GM23338 (cell line): ENCODE data around the gene HDC. TPM values are rescaled to one million over a fixed set of nuclear protein-coding genes. Genes with fewer than 3 reads are reported as not detected.

ENCODE experiments used
- ATAC-seq: fragments of 200-7000 bp; cut with Tn5 transposase; 3 replicates; pipeline ENCODE4 v1.9.1; 2020
- DNase-seq: peaks from one replicate; pipeline ENCODE4 v3.0.0-alpha.2; 2015; ENCODE audit warnings: low spot score
- H2AFZ ChIP-seq: fragments of 200-600 bp; sonication (generic); 2 replicates; pipeline ENCODE4 v1.8.0; 2016; ENCODE audit warnings: antibody characterized with exemption, mild to moderate bottlenecking, moderate library complexity
- H3F3A ChIP-seq: fragments of 200-600 bp; sonication (generic); replicated peaks from 2 replicates; pipeline ENCODE4 v1.8.0; 2017; ENCODE audit warnings: antibody characterized with exemption, mixed run types, low read depth
- H3K27ac ChIP-seq: fragments of 200-600 bp; sonication (generic); 2 replicates; pipeline ENCODE4 v1.6.1; 2016; ENCODE audit warnings: low read depth
- H3K27me3 ChIP-seq: fragments of 200-600 bp; sonication (generic); 2 replicates; pipeline ENCODE4 v1.8.0; 2016; ENCODE audit warnings: mild to moderate bottlenecking, mixed run types, moderate library complexity; ENCODE audit not compliant: insufficient read depth
- H3K36me3 ChIP-seq: fragments of 200-600 bp; sonication (generic); 2 replicates; pipeline ENCODE4 v1.8.0; 2016; ENCODE audit warnings: mild to moderate bottlenecking; ENCODE audit not compliant: insufficient read depth
- H3K4me1 ChIP-seq: fragments of 200-600 bp; sonication (generic); 2 replicates; pipeline ENCODE4 v1.8.0; 2016; ENCODE audit warnings: mild to moderate bottlenecking, moderate library complexity; ENCODE audit not compliant: insufficient read depth
- H3K4me2 ChIP-seq: fragments of 200-600 bp; sonication (generic); 2 replicates; pipeline ENCODE4 v1.7.1; 2017; ENCODE audit warnings: mixed run types
- H3K4me3 ChIP-seq: fragments of 200-600 bp; sonication (generic); 2 replicates; pipeline ENCODE4 v1.6.1; 2016; ENCODE audit warnings: mixed run types
- H3K79me2 ChIP-seq: fragments of 200-600 bp; sonication (generic); replicated peaks from 2 replicates; pipeline ENCODE4 v1.8.0; 2017; ENCODE audit warnings: mild to moderate bottlenecking; ENCODE audit not compliant: insufficient read depth
- H3K9me2 ChIP-seq: fragments of 200-600 bp; sonication (generic); 2 replicates; pipeline ENCODE4 v1.8.0; 2017; ENCODE audit not compliant: insufficient read depth
- H4K20me1 ChIP-seq: fragments of 200-600 bp; sonication (generic); replicated peaks from 2 replicates; pipeline ENCODE4 v1.8.0; 2017; ENCODE audit warnings: mild to moderate bottlenecking; ENCODE audit not compliant: insufficient read depth
- H3K27ac Mint-ChIP-seq: 2 replicates; pipeline ENCODE4 v1.8.0; 2020; ENCODE audit warnings: inconsistent platforms, mild to moderate bottlenecking, moderate library complexity, mixed read lengths
- H3K27me3 Mint-ChIP-seq: 3 replicates; pipeline ENCODE4 v1.8.0; 2022; ENCODE audit warnings: low read depth, mild to moderate bottlenecking, moderate library complexity, mixed read lengths, inconsistent platforms; ENCODE audit not compliant: insufficient read depth, poor library complexity
- H3K36me3 Mint-ChIP-seq: 3 replicates; pipeline ENCODE4 v1.8.0; 2021; ENCODE audit warnings: low read depth, mild to moderate bottlenecking, inconsistent platforms, moderate library complexity, mixed read lengths
- H3K4me1 Mint-ChIP-seq: 3 replicates; pipeline ENCODE4 v1.8.0; 2020; ENCODE audit warnings: mild to moderate bottlenecking, inconsistent platforms, mixed read lengths
- H3K4me3 Mint-ChIP-seq: 3 replicates; pipeline ENCODE4 v1.8.0; 2021; ENCODE audit warnings: moderate library complexity, mild to moderate bottlenecking, inconsistent platforms, mixed read lengths
- H3K9me3 Mint-ChIP-seq: 3 replicates; pipeline ENCODE4 v1.8.0; 2020; ENCODE audit warnings: moderate library complexity, mild to moderate bottlenecking, inconsistent platforms, mixed read lengths
- CREB1 ChIP-seq: fragments of 250-450 bp; sonication (Bioruptor Pico); IDR thresholded peaks from 2 replicates; pipeline ENCODE4 v1.5.0; 2020; ENCODE audit warnings: low read depth, mild to moderate bottlenecking, moderate library complexity
- STAT1 ChIP-seq: IDR thresholded peaks from one replicate; pipeline ENCODE4 v1.6.1; 2016; ENCODE audit warnings: antibody characterized with exemption; ENCODE audit not compliant: unreplicated experiment
- ZNF114 ChIP-seq: fragments of 250-450 bp; sonication (Bioruptor Pico); IDR thresholded peaks from 2 replicates; pipeline ENCODE4 v1.5.0; 2020; ENCODE audit warnings: mild to moderate bottlenecking, moderate library complexity
- polyA plus RNA-seq: library from polyadenylated mRNA; unstranded; fragments of >200 nt; fragmentation: Nextera tagmentation; extraction: Ambion mirVana; gene quantifications from 2 replicates; pipeline ENCODE4 v1.2.1, GENCODE V29; 2016
- total RNA-seq: library from RNA; depleted of rRNA; stranded (reverse); fragments of >200 nt; shearing (Covaris generic); gene quantifications from 2 replicates; pipeline ENCODE4 v1.2.3, GENCODE V29; 2014
- TF ChIP-seq, protein P1 (sequence below): fragments of 250-450 bp; sonication (Bioruptor Pico); IDR thresholded peaks from 2 replicates; pipeline ENCODE4 v1.5.0; 2020; ENCODE audit warnings: mild to moderate bottlenecking, moderate library complexity
- TF ChIP-seq, protein P2 (sequence below): IDR thresholded peaks from 2 replicates; pipeline ENCODE4 v1.6.1; 2016; ENCODE audit warnings: antibody characterized with exemption
- TF ChIP-seq, protein P3 (sequence below): IDR thresholded peaks from one replicate; pipeline ENCODE4 v1.6.1; 2018; ENCODE audit warnings: antibody characterized with exemption; ENCODE audit not compliant: unreplicated experiment

HDC gene
- total and polyA plus RNA-seq, 2 experiments from 2014 or later: not detected

DNA sequence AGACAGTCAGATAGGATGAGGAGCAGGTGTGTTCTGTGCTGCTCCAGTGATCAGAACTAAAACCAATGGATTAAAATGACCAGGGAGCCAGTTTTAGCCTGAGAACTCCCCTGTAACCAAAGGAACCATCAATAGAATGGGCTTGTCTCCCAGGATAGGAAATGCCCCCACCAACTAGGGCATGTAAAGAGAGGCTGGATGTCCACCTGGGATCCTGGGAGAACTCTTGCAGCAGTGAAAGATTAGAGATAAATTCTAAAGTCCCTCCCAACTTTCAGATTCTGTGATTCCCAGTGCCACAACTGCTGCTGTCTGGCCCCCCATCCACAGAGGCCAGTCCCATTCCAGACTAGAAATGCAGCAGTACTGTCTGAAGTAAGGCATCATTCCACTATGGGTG lies 33.8 kb downstream of the HDC start (continued):
- TF ChIP-seq, protein P1, sequence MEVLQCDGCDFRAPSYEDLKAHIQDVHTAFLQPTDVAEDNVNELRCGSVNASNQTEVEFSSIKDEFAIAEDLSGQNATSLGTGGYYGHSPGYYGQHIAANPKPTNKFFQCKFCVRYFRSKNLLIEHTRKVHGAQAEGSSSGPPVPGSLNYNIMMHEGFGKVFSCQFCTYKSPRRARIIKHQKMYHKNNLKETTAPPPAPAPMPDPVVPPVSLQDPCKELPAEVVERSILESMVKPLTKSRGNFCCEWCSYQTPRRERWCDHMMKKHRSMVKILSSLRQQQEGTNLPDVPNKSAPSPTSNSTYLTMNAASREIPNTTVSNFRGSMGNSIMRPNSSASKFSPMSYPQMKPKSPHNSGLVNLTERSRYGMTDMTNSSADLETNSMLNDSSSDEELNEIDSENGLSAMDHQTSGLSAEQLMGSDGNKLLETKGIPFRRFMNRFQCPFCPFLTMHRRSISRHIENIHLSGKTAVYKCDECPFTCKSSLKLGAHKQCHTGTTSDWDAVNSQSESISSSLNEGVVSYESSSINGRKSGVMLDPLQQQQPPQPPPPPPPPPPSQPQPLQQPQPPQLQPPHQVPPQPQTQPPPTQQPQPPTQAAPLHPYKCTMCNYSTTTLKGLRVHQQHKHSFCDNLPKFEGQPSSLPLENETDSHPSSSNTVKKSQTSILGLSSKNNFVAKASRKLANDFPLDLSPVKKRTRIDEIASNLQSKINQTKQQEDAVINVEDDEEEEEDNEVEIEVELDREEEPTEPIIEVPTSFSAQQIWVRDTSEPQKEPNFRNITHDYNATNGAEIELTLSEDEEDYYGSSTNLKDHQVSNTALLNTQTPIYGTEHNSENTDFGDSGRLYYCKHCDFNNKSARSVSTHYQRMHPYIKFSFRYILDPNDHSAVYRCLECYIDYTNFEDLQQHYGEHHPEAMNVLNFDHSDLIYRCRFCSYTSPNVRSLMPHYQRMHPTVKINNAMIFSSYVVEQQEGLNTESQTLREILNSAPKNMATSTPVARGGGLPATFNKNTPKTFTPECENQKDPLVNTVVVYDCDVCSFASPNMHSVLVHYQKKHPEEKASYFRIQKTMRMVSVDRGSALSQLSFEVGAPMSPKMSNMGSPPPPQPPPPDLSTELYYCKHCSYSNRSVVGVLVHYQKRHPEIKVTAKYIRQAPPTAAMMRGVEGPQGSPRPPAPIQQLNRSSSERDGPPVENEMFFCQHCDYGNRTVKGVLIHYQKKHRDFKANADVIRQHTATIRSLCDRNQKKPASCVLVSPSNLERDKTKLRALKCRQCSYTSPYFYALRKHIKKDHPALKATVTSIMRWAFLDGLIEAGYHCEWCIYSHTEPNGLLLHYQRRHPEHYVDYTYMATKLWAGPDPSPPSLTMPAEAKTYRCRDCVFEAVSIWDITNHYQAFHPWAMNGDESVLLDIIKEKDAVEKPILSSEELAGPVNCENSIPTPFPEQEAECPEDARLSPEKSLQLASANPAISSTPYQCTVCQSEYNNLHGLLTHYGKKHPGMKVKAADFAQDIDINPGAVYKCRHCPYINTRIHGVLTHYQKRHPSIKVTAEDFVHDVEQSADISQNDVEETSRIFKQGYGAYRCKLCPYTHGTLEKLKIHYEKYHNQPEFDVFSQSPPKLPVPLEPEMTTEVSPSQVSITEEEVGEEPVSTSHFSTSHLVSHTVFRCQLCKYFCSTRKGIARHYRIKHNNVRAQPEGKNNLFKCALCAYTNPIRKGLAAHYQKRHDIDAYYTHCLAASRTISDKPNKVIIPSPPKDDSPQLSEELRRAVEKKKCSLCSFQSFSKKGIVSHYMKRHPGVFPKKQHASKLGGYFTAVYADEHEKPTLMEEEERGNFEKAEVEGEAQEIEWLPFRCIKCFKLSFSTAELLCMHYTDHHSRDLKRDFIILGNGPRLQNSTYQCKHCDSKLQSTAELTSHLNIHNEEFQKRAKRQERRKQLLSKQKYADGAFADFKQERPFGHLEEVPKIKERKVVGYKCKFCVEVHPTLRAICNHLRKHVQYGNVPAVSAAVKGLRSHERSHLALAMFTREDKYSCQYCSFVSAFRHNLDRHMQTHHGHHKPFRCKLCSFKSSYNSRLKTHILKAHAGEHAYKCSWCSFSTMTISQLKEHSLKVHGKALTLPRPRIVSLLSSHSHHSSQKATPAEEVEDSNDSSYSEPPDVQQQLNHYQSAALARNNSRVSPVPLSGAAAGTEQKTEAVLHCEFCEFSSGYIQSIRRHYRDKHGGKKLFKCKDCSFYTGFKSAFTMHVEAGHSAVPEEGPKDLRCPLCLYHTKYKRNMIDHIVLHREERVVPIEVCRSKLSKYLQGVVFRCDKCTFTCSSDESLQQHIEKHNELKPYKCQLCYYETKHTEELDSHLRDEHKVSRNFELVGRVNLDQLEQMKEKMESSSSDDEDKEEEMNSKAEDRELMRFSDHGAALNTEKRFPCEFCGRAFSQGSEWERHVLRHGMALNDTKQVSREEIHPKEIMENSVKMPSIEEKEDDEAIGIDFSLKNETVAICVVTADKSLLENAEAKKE: no peak

DNA sequence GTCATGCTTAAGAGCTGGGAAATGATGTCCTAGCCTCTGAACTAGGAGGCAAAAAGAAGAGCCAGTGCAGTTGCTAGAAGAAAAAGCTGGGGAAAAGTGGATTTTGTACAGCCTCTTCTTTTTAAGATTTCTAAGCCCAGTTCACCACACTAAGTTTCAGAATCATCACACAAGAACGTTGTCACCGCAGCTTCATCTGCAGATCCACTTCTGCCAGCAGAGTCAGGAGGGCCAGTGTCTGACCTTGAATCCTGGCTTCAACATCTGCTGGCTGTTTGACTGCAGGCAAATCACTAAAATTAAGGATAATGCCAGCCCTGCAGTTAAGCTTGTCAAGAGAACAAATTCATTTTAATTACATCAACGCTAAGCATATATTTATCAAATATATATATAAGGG lies 36.2 kb downstream of the HDC start:
- Histone ChIP-seq H3K27me3 (no peaks in the 10 kb centered on the region), H3K79me2 (no peaks in the 10 kb centered on the region), H3K9me2 (no peaks in the 10 kb centered on the region), H2AFZ (no peak overlapping the region), H3K27ac (no peak overlapping the region), H3K4me2 (no peak overlapping the region), H3K36me3 (no peaks in the 10 kb centered on the region), H4K20me1 (no peaks in the 10 kb centered on the region; the same call in 1 of the 2 replicates), H3F3A (no peaks in the 10 kb centered on the region), H3K4me3 (no peak overlapping the region), H3K4me1 (no peaks in the 10 kb centered on the region)
- no peak for DNase-seq
- H3K9me3 Mint-ChIP-seq: no peaks in the 10 kb centered on the region
- no peaks in the 10 kb centered on the region for H3K27me3 Mint-ChIP-seq
- no peaks in the 10 kb centered on the region for H3K36me3 Mint-ChIP-seq
- H3K4me1 Mint-ChIP-seq: no peaks in the 10 kb centered on the region
- H3K4me3 Mint-ChIP-seq: no peak overlapping the region
- ATAC-seq: no peak
- H3K27ac Mint-ChIP-seq: no peak overlapping the region
- TF ChIP-seq ZNF114 (CRISPR knock-in tag) (no peak), CREB1 (CRISPR knock-in tag) (no peak), STAT1 (no peak)
- TF ChIP-seq, protein P2, sequence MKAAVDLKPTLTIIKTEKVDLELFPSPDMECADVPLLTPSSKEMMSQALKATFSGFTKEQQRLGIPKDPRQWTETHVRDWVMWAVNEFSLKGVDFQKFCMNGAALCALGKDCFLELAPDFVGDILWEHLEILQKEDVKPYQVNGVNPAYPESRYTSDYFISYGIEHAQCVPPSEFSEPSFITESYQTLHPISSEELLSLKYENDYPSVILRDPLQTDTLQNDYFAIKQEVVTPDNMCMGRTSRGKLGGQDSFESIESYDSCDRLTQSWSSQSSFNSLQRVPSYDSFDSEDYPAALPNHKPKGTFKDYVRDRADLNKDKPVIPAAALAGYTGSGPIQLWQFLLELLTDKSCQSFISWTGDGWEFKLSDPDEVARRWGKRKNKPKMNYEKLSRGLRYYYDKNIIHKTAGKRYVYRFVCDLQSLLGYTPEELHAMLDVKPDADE: no peak
- TF ChIP-seq, protein P3, sequence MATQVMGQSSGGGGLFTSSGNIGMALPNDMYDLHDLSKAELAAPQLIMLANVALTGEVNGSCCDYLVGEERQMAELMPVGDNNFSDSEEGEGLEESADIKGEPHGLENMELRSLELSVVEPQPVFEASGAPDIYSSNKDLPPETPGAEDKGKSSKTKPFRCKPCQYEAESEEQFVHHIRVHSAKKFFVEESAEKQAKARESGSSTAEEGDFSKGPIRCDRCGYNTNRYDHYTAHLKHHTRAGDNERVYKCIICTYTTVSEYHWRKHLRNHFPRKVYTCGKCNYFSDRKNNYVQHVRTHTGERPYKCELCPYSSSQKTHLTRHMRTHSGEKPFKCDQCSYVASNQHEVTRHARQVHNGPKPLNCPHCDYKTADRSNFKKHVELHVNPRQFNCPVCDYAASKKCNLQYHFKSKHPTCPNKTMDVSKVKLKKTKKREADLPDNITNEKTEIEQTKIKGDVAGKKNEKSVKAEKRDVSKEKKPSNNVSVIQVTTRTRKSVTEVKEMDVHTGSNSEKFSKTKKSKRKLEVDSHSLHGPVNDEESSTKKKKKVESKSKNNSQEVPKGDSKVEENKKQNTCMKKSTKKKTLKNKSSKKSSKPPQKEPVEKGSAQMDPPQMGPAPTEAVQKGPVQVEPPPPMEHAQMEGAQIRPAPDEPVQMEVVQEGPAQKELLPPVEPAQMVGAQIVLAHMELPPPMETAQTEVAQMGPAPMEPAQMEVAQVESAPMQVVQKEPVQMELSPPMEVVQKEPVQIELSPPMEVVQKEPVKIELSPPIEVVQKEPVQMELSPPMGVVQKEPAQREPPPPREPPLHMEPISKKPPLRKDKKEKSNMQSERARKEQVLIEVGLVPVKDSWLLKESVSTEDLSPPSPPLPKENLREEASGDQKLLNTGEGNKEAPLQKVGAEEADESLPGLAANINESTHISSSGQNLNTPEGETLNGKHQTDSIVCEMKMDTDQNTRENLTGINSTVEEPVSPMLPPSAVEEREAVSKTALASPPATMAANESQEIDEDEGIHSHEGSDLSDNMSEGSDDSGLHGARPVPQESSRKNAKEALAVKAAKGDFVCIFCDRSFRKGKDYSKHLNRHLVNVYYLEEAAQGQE: no peak
